HG02840 (cell line): ENCODE results near the gene USP48.
A peak's percentile ranks its signal among the peaks of the same experiment; 100 is the strongest.
"Not testable (repeated sequence)": the region's sequence is repeated elsewhere in the genome, so short reads cannot be mapped to it uniquely, and the experiment has no call there.

Experiments
- ATAC-seq: cut with Tn5 transposase; IDR thresholded peaks from one replicate; pipeline ENCODE4 v1.9.1; 2021; ENCODE audit warnings: mild to moderate bottlenecking, moderate library complexity, moderate number of reproducible peaks; ENCODE audit not compliant: unreplicated experiment, low FRiP score

The USP48 gene

GRCh38 chr1:21782868-21783678 is at the start of gene USP48:
Gene USP48, minus strand, starts transcription at chr1:21783149. Its CDS starts 192 bp downstream, at chr1:21782957.
- ATAC-seq: peak; percentile 73

GRCh38 chr1:21831454-21831970 is 48.6 kb upstream of the USP48 start:
- ATAC-seq: no peak

DNA sequence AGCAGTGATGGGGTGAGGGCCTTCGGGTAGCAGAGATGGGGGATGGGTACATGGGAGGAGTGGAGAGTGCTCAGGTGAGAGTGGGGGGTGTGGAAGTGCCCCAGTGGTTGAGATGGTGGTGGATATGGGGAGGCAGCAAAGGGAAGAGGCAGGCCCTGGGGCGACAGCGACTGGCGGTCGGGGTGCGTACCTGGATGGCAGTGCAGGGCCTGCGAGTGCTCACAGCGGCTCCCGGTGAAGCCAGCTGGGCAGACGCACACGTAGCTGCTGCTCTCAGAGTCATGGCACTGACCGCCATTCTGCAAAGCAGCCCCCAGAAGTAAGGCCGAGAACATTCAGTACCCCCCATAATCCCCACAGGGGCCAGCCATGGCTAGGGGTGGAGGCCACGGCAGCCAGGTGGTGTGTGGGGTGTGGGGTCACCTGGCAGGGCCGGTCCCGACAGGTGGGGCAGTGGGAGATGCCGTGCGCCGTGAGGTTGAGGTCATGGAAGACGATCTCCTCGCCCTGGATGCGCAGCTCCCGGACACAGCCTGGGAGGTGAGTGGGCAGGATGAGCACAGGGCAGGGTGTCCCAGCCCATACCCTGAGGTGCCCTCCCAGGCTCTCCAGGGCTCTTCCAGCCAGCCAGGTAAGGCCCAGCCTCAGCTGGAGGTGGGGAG is 48.0 kb upstream of the USP48 start:
- ATAC-seq: no peak

DNA sequence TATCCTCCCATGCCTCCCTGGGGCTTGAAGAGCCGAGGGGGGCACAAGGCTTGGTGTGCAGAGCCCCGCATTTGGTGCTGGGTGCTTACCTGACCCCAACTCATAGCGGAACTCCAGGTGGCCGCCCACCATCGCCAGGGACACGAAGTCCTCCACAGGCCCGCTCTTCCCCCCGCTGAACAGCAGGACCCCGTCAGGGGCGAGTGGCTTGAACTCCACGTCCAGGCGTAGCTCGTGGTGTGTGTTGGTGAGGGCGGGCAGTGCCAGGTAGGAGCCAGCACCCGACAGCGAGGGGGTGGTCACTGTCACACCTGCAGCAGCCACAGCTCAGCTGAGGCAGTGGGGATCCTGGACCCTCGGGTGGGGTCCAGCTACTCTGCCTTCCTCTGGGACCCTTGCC is 46.3 kb upstream of the USP48 start:
- ATAC-seq: no peak

DNA sequence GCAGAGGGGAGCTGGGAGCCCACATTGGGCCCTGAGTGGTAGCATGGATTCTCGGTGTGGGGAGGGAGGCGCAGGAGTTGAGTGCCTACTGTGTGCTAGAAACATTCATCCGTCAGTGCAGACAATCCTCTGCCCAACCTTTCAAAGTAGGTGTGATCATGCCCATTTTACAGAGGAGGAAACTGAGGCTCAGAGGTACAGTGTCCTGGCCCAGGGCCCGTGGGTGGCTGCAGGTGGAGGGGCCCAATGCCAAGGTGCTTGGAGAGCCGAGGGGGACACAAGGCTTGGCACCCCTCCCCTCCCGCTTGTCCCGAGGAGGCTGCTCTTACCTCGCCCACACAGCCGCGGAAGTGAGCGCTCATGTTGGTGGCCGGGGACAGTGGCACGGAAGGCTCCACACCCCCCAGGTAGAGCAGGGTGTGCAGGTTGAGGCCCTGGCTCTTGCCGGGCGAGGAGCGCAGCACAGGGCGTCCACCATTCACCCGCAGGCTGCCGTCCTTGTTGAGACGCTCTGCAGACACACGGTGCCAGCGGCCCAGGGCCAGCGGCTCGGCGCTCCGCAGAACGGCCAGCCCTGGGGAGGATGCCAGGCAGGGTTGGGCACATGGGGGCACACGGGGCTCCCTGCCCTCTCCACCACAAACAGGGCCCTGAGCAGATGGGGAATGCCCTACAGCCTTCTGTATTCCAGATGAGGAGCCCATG is 45.7 kb upstream of the USP48 start:
- no peak for ATAC-seq

- ATAC-seq: no peak
Measured at GRCh38 chr1:21828075-21828474, 45.1 kb upstream of the USP48 start.

DNA sequence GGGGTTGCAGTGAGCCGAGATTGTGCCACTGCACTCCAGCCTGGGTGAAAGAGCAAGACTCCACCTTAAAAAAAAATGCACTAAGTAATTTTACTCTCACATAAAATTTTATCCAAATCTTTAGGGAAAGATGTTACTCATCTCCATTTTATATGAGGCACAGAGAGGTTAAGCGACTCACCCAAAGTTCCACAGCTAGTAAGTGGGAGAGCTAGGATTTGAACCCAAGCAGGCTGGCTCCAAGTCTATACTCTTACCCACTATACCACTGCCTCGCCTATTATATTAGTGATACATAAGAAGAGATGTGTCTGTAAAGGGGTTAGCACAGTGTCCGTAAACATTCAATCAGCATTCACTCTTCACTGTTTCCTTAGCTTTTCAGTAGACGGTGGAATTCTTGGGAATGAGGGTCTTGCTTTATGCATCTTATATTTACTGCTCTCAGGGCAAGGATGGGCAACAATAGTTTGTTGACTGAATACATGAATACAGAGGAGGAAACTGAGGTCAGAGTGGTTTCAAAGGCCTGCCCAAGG is 44.3 kb upstream of the USP48 start:
- ATAC-seq: no peak

- ATAC-seq: not testable (repeated sequence)
Measured at GRCh38 chr1:21826694-21827093, 43.7 kb upstream of the USP48 start.

GRCh38 chr1:21825393-21825792 is 42.4 kb upstream of the USP48 start:
- no peak for ATAC-seq

- ATAC-seq: no peak
Measured at GRCh38 chr1:21824926-21825325, 42.0 kb upstream of the USP48 start.

DNA sequence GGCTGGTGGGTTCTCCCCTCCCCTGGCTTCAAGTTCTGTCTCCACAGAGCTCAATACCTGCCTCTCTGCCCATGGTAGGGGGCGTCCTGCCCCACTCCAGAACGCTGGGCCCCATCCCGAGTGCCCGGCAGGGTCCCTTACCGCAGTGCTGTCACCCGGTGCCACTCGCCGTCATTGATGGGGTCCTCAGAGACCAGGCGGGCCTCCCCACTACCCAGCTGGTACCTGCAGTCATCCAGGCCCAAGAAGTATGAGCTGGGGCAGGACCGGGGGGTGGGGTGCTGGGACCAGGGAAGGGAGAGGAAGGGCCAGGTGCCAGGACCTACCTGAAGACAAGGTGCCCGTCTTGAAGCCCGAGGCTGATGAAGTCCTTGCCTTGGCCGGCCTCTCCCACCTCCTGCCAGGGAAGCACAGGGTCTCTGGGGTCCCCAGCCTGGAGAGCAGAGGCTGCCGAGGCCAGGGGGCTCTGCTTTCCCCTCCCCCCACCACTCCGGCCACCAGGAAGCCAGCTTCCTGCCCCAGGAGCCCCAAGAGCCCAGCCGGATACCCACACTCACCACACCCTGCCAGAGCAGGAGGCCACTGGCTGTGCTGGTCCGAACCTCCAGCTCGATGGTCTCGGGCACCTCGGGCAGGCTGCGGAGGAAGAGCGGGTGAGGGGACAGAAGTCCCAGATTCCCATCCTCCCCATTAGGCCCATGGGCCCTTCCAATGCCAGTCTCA is 41.2 kb upstream of the USP48 start:
- no peak for ATAC-seq

DNA sequence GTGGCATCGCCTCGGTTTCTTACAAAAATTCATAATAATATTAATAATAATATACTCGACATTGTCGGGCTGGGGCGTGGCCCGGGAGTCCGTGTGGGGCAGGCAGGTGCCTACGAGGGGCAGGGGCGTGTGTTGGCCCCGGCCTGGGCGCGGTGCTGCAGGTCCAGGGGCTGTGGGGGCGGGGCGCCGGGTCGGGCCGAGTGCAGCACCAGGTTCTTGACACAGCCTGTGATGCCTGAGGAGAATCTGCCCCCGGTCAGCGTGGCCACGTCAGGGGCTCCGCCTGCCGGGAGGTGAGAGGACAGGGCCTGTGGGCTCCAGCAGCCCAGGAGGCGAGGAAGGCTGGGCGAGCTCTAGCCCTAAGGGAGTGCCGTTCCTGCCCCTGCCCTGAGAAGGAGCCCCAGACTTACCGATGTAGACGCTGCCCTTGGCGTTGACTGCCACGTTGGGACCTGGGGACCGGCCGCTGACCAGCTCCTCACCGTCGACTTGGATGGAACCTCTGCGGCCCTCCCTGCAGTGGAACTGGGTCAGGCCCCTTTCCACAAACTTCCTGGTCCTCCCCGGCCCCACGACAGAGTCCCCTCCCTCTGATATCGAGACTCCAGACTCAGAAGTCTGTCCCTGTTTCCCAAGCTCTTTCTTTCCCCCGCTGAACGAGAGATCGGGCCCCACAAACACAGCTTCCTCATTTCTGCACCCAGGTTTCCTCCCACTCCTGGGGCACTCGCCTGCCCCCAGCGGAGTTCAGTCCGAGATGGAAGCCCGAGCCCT is 40.4 kb upstream of the USP48 start:
- ATAC-seq: no peak

- ATAC-seq: no peak
Measured at GRCh38 chr1:21822349-21822748, 39.4 kb upstream of the USP48 start.

GRCh38 chr1:21821385-21822019 is 38.6 kb upstream of the USP48 start:
- no peak for ATAC-seq

GRCh38 chr1:21820597-21821232 is 37.8 kb upstream of the USP48 start:
- ATAC-seq: no peak

GRCh38 chr1:21818656-21819055 is 35.7 kb upstream of the USP48 start:
- no peak for ATAC-seq

- ATAC-seq: no peak
Measured at GRCh38 chr1:21816602-21817302, 33.8 kb upstream of the USP48 start.

- ATAC-seq: no peak
Measured at GRCh38 chr1:21815724-21816321, 32.9 kb upstream of the USP48 start.
